Peyer's patch (tissue), 4 donors: Measurements from ENCODE around the gene PRR5.

Source experiments
- POLR2A ChIP-seq, 2 donors: fragments of 450-650 bp; IDR thresholded peaks; one replicate each; pipeline ENCODE4 v1.5.1; 2017; ENCODE audit warnings: antibody characterized with exemption in 2 of 2, mild to moderate bottlenecking in 2 of 2, moderate library complexity in 2 of 2
- TF ChIP-seq, protein P1 (sequence below), 6 experiments: fragments of 450-650 bp in 4 of 6; fragments of 200-600 bp in 2 of 6; sonication (generic) in 1 of 6; IDR thresholded peaks; one replicate each; pipeline ENCODE4 v1.5.1; 2017 to 2019; ENCODE audit warnings: antibody characterized with exemption in 6 of 6, mild to moderate bottlenecking in 3 of 6, moderate library complexity in 1 of 6

DNA sequence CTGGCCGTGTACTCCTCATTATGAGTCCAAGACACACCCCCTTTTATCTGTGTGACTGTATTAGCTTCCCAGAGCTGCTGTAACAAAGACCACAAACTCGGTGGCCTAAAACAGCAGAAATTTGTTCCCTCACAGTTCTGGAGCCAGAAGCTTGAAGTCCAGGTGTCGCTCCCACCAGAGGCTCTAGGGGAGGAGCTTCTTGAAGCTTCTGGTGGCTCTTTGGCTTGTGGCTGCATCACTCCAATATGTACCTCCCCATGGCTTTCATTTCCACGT, 3.0 kb downstream of the PRR5 start:
- TF ChIP-seq, protein P1, sequence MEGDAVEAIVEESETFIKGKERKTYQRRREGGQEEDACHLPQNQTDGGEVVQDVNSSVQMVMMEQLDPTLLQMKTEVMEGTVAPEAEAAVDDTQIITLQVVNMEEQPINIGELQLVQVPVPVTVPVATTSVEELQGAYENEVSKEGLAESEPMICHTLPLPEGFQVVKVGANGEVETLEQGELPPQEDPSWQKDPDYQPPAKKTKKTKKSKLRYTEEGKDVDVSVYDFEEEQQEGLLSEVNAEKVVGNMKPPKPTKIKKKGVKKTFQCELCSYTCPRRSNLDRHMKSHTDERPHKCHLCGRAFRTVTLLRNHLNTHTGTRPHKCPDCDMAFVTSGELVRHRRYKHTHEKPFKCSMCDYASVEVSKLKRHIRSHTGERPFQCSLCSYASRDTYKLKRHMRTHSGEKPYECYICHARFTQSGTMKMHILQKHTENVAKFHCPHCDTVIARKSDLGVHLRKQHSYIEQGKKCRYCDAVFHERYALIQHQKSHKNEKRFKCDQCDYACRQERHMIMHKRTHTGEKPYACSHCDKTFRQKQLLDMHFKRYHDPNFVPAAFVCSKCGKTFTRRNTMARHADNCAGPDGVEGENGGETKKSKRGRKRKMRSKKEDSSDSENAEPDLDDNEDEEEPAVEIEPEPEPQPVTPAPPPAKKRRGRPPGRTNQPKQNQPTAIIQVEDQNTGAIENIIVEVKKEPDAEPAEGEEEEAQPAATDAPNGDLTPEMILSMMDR (IDR thresholded peaks at IDR 0.05) = no peak
- no peak for TF ChIP-seq POLR2A (IDR thresholded peaks at IDR 0.05)
